ENCODE data around the gene BSN. TPM values are rescaled to one million over a fixed set of nuclear protein-coding genes. Genes with fewer than 3 reads are reported as not detected.

Gene BSN
- total and polyA plus RNA-seq, 12 donors, result 0.06 to 1.4 (median 0.62) TPM

- H3K4me3 ChIP-seq, result no peak overlapping the region
- no peaks in the 10 kb centered on the region for H3K4me1 ChIP-seq
- H3K9me3 ChIP-seq, result peaks cover 0 to 7% (median 0%) of the 10 kb centered on the region in 11 donors
- DNase-seq (no peak), ATAC-seq (no peak)
- no peak for TF ChIP-seq CTCF (IDR thresholded peaks at IDR 0.05)
- no peaks in the 10 kb centered on the region for H3K36me3 ChIP-seq
- intact Hi-C loops (cut with DNase I), result no loop called here
- H3K27ac ChIP-seq, result no peak overlapping the region
- H3K27me3 ChIP-seq, result no peaks in the 10 kb centered on the region
- WGBS, 2 donors, result 75 to 82% methylated on average over 2 of the region's 2 CpGs
Measured at GRCh38 chr3:49593041-49593440, 38.8 kb downstream of the BSN start.

GRCh38 chr3:49600781-49601180, 46.5 kb downstream of the BSN start:
- WGBS, 2 donors, result 85 to 100% methylated on average over 1 of the region's 1 CpG
- H3K9me3 ChIP-seq, result no peaks in the 10 kb centered on the region
- no peaks in the 10 kb centered on the region for H3K4me1 ChIP-seq
- H3K4me3 ChIP-seq, result no peak overlapping the region
- ATAC-seq (no peak), DNase-seq (no peak)
- no peaks in the 10 kb centered on the region for H3K27me3 ChIP-seq
- H3K27ac ChIP-seq, result no peak overlapping the region
- intact Hi-C loops (cut with DNase I), result no loop called here
- TF ChIP-seq CTCF (IDR thresholded peaks at IDR 0.05), result no peak
- H3K36me3 ChIP-seq, result no peaks in the 10 kb centered on the region

GRCh38 chr3:49601358-49602048, 47.2 kb downstream of the BSN start:
- H3K27ac ChIP-seq, result no peak overlapping the region
- H3K9me3 ChIP-seq, result no peaks in the 10 kb centered on the region
- no peak overlapping the region for H3K4me3 ChIP-seq
- WGBS, 2 donors, result 88 to 91% methylated on average over 5 of the region's 5 CpGs
- H3K36me3 ChIP-seq, result no peaks in the 10 kb centered on the region
- no peaks in the 10 kb centered on the region for H3K27me3 ChIP-seq
- ATAC-seq, result no peak
- no peak for TF ChIP-seq CTCF (IDR thresholded peaks at IDR 0.05)
- DNase-seq, result no peak
- peaks cover 0 to 1% (median 0%) of the 10 kb centered on the region in 9 donors for H3K4me1 ChIP-seq
- intact Hi-C loops (cut with DNase I), result no loop called here

GRCh38 chr3:49602049-49602554, 47.8 kb downstream of the BSN start:
- Histone ChIP-seq H3K27ac (no peak overlapping the region), H3K4me1 (peaks cover 0 to 7% (median 0%) of the 10 kb centered on the region in 9 donors), H3K4me3 (no peak overlapping the region), H3K36me3 (no peaks in the 10 kb centered on the region), H3K9me3 (no peaks in the 10 kb centered on the region), H3K27me3 (no peaks in the 10 kb centered on the region)
- DNase-seq (no peak), ATAC-seq (no peak)
- TF ChIP-seq CTCF (IDR thresholded peaks at IDR 0.05), result no peak
- intact Hi-C loops (cut with DNase I), result no loop called here
- WGBS, 2 donors, result 93 to 94% methylated on average over 2 of the region's 2 CpGs

Measured in heart right ventricle (tissue), 16 donors.